Measurements from ENCODE around the gene SDK1.

Gene SDK1

GRCh38 chr7:4134204-4134603 lies 833.2 kb downstream of the SDK1 start:
- no peak for DNase-seq (ENCODE audit: low read depth in 2 of 2)

- DNase-seq (ENCODE audit: low read depth in 2 of 2), result no peak
Measured at GRCh38 chr7:4134631-4135030, 833.6 kb downstream of the SDK1 start.

- no peak for DNase-seq (ENCODE audit: low read depth in 2 of 2)
Measured at GRCh38 chr7:4135301-4135700, 834.2 kb downstream of the SDK1 start.

- DNase-seq (ENCODE audit: low read depth in 2 of 2), result no peak
Measured at GRCh38 chr7:4136036-4136435, 835.0 kb downstream of the SDK1 start.

- DNase-seq (ENCODE audit: low read depth in 2 of 2), result no peak
Measured at GRCh38 chr7:4136501-4137110, 835.6 kb downstream of the SDK1 start.

- DNase-seq (ENCODE audit: low read depth in 2 of 2), result no peak
Measured at GRCh38 chr7:4137552-4137951, 836.5 kb downstream of the SDK1 start.

GRCh38 chr7:4138866-4139265 lies 837.8 kb downstream of the SDK1 start:
- no peak for DNase-seq (ENCODE audit: low read depth in 2 of 2)

GRCh38 chr7:4139656-4140625 lies 838.9 kb downstream of the SDK1 start:
- no peak for DNase-seq (ENCODE audit: low read depth in 2 of 2)

- DNase-seq (ENCODE audit: low read depth in 2 of 2), result no peak
Measured at GRCh38 chr7:4140933-4141332, 839.9 kb downstream of the SDK1 start.

- no peak for DNase-seq (ENCODE audit: low read depth in 2 of 2)
Measured at GRCh38 chr7:4143006-4143405, 842.0 kb downstream of the SDK1 start.

- no peak for DNase-seq (ENCODE audit: low read depth in 2 of 2)
Measured at GRCh38 chr7:4143511-4144171, 842.6 kb downstream of the SDK1 start.

GRCh38 chr7:4144172-4144701 lies 843.2 kb downstream of the SDK1 start:
- no peak for DNase-seq (ENCODE audit: low read depth in 2 of 2)

GRCh38 chr7:4144811-4145510 lies 843.9 kb downstream of the SDK1 start:
- no peak for DNase-seq (ENCODE audit: low read depth in 2 of 2)

GRCh38 chr7:4145576-4145975 lies 844.5 kb downstream of the SDK1 start:
- no peak for DNase-seq (ENCODE audit: low read depth in 2 of 2)

GRCh38 chr7:4147926-4148620 lies 847.0 kb downstream of the SDK1 start:
- no peak for DNase-seq (ENCODE audit: low read depth in 2 of 2)

GRCh38 chr7:4149236-4149635 lies 848.2 kb downstream of the SDK1 start:
- no peak for DNase-seq (ENCODE audit: low read depth in 2 of 2)

GRCh38 chr7:4149645-4150044 lies 848.6 kb downstream of the SDK1 start:
- no peak for DNase-seq (ENCODE audit: low read depth in 2 of 2)

- DNase-seq (ENCODE audit: low read depth in 2 of 2), result no peak
Measured at GRCh38 chr7:4150731-4151130, 849.7 kb downstream of the SDK1 start.

- no peak for DNase-seq (ENCODE audit: low read depth in 2 of 2)
Measured at GRCh38 chr7:4151524-4151923, 850.5 kb downstream of the SDK1 start.

GRCh38 chr7:4151926-4152549 lies 851.0 kb downstream of the SDK1 start:
- DNase-seq (ENCODE audit: low read depth in 2 of 2), result no peak

Measured in activated CD4-positive, alpha-beta T cell treated with anti-CD3 and anti-CD28 coated beads for 24 hours (primary cell).